HEK293 (cell line): Measurements from ENCODE around the gene MARK2.
"Not testable (repeated sequence)": the region's sequence is repeated elsewhere in the genome, so short reads cannot be mapped to it uniquely, and the experiment has no call there.

Source experiments
- CTCF ChIP-seq: fragments of 450-650 bp; formaldehyde crosslinking; IDR thresholded peaks from 2 replicates; pipeline ENCODE4 v1.5.1; 2016; ENCODE audit warnings: missing biosample characterization, missing genetic modification characterization
- PBX3 ChIP-seq: sonication (generic); formaldehyde crosslinking; IDR thresholded peaks from 2 replicates; pipeline ENCODE4 v1.8.1; 2022; ENCODE audit warnings: mild to moderate bottlenecking, moderate library complexity, missing genetic modification reagents
- PRDM1 ChIP-seq: fragments of 450-650 bp; formaldehyde crosslinking; IDR thresholded peaks from 2 replicates; pipeline ENCODE4; 2016; ENCODE audit warnings: missing biosample characterization, missing genetic modification characterization
- REST ChIP-seq: fragments of 450-650 bp; formaldehyde crosslinking; IDR thresholded peaks from 2 replicates; pipeline ENCODE4 v1.5.1; 2016; ENCODE audit warnings: missing biosample characterization, missing genetic modification characterization
- ZFP41 ChIP-seq: fragments of 450-650 bp; formaldehyde crosslinking; IDR thresholded peaks from 2 replicates; pipeline ENCODE4 v1.5.1; 2016; ENCODE audit warnings: missing biosample characterization, missing genetic modification characterization, borderline replicate concordance
- ZNF24 ChIP-seq: fragments of 450-650 bp; formaldehyde crosslinking; IDR thresholded peaks from 2 replicates; pipeline ENCODE4 v1.5.1; 2016; ENCODE audit warnings: missing biosample characterization, missing genetic modification characterization
- ZNF274 ChIP-seq, 2 experiments: fragments of 200-500 bp in 1 of 2; fragments of 450-650 bp in 1 of 2; sonication (Bioruptor generic) in 1 of 2; formaldehyde crosslinking in 1 of 2; IDR thresholded peaks; 2 replicates each; pipeline versions ENCODE4 v1.5.1 to v1.6.1; 2014 to 2016; ENCODE audit warnings: borderline replicate concordance in 1 of 2, inconsistent platforms in 1 of 2, low read length in 1 of 2, missing biosample characterization in 1 of 2, missing genetic modification characterization in 1 of 2
- ZNF513 ChIP-seq: fragments of 450-650 bp; IDR thresholded peaks from 2 replicates; pipeline ENCODE4 v1.5.1; 2018; ENCODE audit warnings: missing biosample characterization, missing genetic modification characterization
- ZNF623 ChIP-seq: fragments of 450-650 bp; formaldehyde crosslinking; IDR thresholded peaks from 2 replicates; pipeline ENCODE4 v1.5.1; 2016; ENCODE audit warnings: missing biosample characterization, missing genetic modification characterization
- ZNF707 ChIP-seq: fragments of 450-650 bp; formaldehyde crosslinking; IDR thresholded peaks from 2 replicates; pipeline ENCODE4 v1.5.1; 2016; ENCODE audit warnings: missing biosample characterization, missing genetic modification characterization
- TF ChIP-seq, protein P1 (sequence below): fragments of 450-650 bp; formaldehyde crosslinking; IDR thresholded peaks from 2 replicates; pipeline ENCODE4 v1.5.1; 2016; ENCODE audit warnings: missing biosample characterization, missing genetic modification characterization
- TF ChIP-seq, protein P2 (sequence below): fragments of 450-650 bp; formaldehyde crosslinking; optimal IDR thresholded peaks from 2 replicates; pipeline ENCODE3; 2016; ENCODE audit warnings: missing biosample characterization, mild to moderate bottlenecking, missing genetic modification characterization

DNA sequence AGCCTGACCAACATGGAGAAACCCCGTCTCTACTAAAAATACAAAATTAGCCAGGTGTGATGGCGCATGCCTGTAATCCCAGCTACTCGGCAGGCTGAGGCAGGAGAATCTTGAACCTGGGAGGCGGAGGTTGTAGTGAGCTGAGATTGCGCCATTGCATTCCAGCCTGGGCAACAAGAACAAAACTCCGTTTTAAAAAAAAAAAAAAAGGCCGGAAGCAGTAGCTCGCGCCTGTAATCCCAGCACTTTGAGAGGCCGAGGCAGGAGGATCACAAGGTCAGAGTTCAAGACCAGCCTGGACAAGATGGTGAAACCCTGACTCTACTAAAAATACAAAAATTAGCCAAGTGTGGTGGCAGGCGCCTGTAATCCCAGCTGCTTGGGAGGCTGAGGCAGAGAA lies 28.5 kb upstream of the MARK2 start:
- TF ChIP-seq PRDM1 (tag by site-specific recombination); ZNF274 (IDR thresholded peaks at IDR 0.05; ENCODE audit: low read length); ZNF274 (tag by site-specific recombination; IDR thresholded peaks at IDR 0.05; ENCODE audit: borderline replicate concordance); CTCF; ZNF513 (tag by site-specific recombination); ZNF24; ZNF707 (tag by site-specific recombination); PBX3 (CRISPR knock-in tag); ZFP41 (tag by site-specific recombination); ZNF623 (tag by site-specific recombination); REST: not testable (repeated sequence)
- TF ChIP-seq, protein P1, sequence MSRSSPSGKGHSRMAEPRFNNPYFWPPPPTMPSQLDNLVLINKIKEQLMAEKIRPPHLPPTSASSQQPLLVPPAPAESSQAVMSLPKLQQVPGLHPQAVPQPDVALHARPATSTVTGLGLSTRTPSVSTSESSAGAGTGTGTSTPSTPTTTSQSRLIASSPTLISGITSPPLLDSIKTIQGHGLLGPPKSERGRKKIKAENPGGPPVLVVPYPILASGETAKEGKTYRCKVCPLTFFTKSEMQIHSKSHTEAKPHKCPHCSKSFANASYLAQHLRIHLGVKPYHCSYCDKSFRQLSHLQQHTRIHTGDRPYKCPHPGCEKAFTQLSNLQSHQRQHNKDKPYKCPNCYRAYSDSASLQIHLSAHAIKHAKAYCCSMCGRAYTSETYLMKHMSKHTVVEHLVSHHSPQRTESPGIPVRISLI (tag by site-specific recombination): not testable (repeated sequence)
- TF ChIP-seq, protein P2, sequence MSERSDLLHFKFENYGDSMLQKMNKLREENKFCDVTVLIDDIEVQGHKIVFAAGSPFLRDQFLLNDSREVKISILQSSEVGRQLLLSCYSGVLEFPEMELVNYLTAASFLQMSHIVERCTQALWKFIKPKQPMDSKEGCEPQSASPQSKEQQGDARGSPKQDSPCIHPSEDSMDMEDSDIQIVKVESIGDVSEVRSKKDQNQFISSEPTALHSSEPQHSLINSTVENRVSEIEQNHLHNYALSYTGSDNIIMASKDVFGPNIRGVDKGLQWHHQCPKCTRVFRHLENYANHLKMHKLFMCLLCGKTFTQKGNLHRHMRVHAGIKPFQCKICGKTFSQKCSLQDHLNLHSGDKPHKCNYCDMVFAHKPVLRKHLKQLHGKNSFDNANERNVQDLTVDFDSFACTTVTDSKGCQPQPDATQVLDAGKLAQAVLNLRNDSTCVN (tag by site-specific recombination): not testable (repeated sequence)
